Retina (tissue), 1 donor: ENCODE results near the gene NFKB2.

Experiments
- DNase-seq: peaks from one replicate; pipeline ENCODE4 v3.0.0-alpha.2; 2016

The NFKB2 gene

DNA sequence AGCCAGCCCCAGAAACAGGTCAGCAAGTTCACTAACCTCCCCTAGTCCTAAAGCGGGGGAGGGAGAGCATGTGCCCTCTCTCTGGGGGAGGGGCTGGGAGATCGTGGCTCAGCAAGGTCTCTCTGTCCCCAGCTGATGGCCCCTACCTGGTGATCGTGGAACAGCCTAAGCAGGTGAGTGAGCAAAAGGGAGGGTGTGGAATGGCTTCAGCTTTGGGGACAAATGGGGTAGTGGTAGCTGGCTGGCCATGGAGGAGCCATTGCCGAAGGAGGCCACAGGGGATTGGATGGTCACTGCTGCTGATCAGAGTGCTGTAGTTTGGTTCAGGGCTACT lies 779 bp downstream of the NFKB2 start:
- no peak for DNase-seq

DNA sequence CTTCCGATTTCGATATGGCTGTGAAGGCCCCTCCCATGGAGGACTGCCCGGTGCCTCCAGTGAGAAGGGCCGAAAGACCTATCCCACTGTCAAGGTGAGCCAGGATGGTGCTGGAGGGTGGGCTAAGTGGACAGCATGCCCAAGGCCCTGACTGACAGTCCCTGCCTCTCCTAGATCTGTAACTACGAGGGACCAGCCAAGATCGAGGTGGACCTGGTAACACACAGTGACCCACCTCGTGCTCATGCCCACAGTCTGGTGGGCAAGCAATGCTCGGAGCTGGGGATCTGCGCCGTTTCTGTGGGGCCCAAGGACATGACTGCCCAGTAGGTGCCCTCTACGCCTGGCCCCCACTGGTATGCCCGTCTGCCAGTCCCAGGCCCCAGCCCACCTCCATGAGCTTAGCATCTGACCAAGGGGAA lies 1.2 kb downstream of the NFKB2 start:
- DNase-seq = no peak

DNA sequence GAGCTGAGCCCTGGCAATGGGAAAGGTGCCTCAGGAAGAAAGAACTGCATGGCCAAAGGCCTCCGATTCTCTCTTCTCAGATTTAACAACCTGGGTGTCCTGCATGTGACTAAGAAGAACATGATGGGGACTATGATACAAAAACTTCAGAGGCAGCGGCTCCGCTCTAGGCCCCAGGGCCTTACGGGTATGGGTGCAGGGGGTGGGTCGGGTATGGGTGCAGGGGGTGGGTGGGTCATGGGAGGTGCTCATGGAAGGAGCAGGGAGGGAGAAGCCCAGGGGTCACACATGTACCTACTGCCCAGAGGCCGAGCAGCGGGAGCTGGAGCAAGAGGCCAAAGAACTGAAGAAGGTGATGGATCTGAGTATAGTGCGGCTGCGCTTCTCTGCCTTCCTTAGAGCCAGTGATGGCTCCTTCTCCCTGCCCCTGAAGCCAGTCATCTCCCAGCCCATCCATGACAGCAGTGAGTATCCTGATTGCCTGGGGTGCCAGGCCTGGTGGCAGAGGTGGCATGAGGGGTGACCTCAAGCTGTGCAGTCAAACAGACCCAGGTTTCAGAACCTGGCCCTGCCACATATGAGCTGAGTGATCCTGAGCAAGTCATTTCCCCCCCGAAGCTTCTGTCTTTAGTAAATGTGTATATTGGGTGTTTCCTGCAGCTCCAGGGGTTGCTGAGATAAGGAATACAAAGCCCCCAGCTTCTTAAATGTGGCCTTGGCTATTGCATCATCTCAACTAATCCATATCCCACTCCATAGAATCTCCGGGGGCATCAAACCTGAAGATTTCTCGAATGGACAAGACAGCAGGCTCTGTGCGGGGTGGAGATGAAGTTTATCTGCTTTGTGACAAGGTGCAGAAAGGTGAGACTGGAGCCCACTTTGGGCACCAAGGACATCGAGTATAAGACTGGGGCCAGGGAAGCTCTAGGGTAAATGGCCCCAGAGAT lies 2.0 kb downstream of the NFKB2 start:
- DNase-seq = no peak

DNA sequence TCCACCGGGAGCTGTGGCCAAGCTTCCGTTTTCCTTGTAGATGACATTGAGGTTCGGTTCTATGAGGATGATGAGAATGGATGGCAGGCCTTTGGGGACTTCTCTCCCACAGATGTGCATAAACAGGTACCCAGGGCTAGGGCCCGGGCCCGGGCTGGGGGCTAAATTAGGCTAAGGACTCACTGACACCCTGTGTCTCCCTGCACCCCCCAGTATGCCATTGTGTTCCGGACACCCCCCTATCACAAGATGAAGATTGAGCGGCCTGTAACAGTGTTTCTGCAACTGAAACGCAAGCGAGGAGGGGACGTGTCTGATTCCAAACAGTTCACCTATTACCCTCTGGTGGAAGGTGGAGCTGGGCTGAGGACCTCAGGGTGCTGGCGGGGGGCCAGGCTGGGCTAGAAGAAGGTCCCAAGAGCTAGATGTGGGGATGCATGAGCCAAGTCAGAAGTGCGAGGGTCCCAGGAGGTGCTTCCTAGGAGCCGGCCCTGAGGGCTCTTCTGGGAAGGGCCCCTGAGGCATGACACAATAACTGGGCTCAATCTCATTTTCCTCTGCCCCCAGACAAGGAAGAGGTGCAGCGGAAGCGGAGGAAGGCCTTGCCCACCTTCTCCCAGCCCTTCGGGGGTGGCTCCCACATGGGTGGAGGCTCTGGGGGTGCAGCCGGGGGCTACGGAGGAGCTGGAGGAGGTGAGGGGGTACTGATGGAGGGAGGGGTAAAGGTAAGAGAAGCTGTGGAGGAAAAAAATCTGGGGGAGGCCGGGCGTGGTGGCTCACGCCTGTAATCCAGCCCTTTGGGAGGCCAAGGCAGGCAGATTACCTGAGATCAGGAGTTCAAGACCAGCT lies 2.9 kb downstream of the NFKB2 start:
- DNase-seq = no peak

DNA sequence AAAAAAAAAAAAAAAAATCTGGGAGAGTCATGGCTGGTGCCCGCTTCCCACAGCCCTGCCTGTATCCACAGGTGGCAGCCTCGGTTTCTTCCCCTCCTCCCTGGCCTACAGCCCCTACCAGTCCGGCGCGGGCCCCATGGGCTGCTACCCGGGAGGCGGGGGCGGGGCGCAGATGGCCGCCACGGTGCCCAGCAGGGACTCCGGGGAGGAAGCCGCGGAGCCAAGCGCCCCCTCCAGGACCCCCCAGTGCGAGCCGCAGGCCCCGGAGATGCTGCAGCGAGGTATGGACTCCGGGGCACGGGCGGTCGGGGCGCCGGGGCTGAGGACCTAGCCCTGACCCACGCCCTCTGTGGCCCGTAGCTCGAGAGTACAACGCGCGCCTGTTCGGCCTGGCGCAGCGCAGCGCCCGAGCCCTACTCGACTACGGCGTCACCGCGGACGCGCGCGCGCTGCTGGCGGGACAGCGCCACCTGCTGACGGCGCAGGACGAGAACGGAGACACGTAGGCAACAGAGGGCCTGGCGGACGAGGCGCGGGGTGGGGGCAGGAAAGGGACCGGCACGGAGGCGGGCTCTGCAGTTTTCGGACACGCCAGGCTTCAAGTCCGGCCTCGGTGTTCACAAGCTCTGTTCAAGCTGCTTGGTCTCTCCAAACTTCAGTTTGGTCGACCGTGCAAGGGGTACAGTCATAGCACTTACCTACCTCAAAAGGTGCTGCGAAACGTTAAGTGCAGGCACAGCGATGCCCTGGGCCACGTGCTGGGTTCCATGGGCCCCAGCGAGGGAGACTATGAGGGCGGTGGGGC lies 3.9 kb downstream of the NFKB2 start:
- peak; percentile 93 for DNase-seq

DNA sequence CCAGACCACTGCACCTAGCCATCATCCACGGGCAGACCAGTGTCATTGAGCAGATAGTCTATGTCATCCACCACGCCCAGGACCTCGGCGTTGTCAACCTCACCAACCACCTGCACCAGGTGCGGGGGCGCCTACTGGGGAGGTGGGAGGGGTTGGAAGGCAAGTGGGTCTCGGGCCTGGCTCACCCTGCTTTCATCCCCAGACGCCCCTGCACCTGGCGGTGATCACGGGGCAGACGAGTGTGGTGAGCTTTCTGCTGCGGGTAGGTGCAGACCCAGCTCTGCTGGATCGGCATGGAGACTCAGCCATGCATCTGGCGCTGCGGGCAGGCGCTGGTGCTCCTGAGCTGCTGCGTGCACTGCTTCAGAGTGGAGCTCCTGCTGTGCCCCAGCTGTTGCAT lies 4.6 kb downstream of the NFKB2 start:
- no peak for DNase-seq

DNA sequence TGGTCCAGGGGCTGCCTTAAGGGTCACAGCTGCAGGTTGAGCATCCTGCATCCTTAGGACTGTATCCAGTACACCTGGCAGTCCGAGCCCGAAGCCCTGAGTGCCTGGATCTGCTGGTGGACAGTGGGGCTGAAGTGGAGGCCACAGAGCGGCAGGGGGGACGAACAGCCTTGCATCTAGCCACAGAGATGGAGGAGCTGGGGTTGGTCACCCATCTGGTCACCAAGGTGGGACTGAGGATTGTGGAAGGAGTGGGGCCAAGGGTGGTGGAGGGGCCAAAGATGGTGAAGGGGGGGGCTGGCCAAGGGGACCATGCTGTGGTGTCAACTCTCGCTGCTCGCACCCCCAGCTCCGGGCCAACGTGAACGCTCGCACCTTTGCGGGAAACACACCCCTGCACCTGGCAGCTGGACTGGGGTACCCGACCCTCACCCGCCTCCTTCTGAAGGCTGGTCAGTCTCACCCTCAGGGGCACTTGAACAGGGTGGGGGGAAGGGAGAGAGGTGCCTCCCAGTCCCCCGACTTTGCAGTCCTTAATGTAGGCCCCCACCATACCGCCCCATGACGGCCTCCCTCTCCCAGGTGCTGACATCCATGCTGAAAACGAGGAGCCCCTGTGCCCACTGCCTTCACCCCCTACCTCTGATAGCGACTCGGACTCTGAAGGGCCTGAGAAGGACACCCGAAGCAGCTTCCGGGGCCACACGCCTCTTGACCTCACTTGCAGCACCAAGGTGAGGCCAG lies 5.3 kb downstream of the NFKB2 start:
- DNase-seq = no peak

DNA sequence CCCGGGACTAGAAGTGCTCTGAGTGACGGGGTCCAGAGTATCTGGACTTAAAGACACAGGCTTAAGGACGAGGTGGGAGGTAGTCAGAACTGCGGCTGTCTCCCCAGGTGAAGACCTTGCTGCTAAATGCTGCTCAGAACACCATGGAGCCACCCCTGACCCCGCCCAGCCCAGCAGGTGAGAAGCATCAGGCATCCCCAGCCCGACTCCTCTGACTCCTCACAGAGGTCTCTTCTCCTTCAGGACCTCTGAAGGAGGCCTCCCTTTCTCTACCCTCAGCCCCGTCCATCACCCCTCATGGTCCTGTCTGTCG lies 5.8 kb downstream of the NFKB2 start:
- no peak for DNase-seq

DNA sequence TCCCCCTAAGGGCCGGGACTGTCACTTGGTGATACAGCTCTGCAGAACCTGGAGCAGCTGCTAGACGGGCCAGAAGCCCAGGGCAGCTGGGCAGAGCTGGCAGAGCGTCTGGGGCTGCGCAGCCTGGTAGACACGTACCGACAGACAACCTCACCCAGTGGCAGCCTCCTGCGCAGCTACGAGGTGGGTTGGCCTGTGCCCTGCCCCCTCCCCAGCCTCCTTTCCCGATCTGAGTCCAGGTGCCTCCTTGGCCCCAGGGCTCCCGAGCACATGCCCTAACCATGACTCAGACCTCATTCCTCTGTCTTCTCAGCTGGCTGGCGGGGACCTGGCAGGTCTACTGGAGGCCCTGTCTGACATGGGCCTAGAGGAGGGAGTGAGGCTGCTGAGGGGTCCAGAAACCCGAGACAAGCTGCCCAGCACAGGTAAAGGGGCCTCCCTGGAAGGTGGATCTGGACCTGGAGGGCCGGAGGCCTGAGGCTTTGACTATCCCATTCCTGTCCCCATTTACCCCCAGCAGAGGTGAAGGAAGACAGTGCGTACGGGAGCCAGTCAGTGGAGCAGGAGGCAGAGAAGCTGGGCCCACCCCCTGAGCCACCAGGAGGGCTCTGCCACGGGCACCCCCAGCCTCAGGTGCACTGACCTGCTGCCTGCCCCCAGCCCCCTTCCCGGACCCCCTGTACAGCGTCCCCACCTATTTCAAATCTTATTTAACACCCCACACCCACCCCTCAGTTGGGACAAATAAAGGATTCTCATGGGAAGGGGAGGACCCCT lies 6.4 kb downstream of the NFKB2 start:
- DNase-seq = no peak

DNA sequence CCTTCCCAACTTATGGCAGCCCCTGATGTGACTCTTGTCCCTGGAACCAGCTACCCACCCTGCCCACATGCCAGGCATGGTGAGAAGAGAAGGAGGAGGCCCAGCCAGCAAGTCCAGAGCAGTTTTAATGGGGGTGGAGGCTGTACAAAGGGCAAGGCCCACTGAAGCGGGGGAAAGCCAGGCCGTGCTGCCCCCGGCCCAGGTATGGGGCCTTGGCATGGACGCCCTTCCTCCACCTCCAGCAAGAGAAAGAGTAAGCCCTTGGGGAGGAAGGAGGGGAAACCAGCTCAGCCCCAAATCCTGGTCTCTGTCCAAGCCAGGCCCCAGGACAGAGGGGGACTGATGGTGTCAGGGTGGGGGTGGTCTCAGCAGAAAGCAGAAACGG lies 7.0 kb downstream of the NFKB2 start:
- no peak for DNase-seq

DNA sequence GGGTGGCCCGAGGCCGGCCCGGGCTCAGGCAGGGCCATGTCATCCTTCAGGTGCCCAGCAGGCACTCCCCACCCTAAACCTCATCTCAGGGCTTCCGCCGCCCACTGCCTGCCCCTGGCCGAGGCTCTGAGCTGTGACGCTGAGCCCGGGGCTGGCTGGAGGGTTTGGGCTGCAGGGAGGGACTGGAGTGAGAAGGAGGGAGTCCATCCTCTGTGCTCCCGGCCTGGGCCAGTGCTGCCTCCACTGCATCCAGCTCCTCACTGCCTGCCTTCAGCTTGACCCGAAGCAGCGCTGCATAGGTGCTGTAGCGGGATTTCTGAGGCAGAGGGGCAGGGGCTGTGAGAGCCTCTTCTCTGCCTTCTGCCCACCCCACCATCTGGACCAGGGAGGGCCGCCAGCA lies 7.6 kb downstream of the NFKB2 start:
- no peak for DNase-seq

DNA sequence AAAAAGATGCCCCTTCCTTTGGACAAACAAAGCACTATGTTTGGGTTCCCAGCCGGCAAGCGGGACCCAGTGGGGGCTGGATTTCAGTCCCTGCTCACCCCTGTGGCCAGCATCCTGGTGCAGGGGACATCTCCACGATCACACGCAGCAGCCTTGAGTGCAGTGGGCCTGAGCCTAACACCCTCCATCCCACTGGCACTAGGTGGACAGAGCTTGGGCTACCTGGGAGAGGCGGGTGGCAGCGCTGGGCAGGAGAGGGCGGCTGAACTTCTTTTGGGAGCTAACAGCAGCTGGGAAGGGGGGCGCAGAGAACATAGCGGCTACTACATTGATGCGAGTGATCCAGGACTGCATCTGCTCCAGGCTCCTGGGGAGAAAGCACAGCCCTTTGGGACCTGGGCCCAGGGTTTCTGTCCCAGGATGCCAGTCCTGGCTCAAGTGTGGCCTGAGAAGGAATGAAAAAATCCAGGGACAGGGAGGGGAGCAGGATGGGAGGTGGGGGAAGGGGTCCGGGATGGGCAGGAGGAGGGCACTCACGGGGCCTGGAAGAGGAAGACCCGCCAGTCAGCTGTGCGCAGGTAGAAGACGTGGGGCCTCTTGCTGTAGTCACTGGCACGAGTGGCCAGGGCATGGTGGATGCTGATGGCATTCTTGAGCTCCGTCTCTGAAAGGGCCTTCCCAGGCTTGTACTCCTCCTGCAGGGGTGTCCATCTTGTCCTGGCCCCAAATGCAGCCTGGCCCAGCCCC lies 9.0 kb downstream of the NFKB2 start:
- no peak for DNase-seq

DNA sequence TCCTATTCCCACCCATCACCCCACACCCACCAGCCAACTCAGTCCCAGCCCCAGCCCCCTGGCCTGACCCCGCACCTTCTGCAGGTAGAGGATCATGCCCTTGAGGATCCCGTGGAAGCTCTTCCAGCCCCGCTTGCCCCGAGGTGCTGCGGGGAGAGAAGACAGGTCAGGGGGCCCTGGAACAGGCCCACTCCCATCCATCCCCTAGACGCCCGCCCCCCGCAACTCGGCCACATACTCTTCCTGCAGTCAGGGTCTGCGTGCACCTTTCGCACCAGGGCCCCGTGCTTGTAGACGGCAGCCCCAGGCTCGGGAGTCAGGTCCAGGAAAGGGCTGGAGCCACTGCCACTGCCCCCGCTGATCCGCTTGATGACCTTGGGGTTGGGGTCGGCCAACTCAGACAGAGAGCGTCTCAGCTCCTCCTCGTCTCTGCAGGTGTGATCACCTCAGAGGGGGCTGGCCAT lies 9.6 kb downstream of the NFKB2 start:
- no peak for DNase-seq

DNA sequence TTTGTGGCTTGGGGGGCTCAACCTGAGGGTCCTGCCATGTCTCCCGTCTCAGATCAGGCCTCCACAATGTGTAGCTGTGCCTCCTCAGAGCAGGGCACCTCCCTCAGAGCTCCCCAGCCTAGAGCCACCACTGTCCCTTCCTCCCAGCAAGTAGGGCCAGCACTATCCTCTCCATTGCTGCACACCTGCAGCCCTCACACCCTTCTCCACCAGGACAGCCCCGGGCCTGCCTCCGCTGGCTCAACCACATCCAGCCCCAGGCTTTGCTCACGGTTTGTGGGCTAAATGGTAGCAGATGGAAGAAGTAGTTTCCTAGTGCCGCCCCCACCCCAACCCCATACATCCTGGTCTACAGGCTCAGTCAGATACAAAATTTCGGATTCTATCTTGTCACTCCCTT lies 10.1 kb downstream of the NFKB2 start:
- DNase-seq = no peak

DNA sequence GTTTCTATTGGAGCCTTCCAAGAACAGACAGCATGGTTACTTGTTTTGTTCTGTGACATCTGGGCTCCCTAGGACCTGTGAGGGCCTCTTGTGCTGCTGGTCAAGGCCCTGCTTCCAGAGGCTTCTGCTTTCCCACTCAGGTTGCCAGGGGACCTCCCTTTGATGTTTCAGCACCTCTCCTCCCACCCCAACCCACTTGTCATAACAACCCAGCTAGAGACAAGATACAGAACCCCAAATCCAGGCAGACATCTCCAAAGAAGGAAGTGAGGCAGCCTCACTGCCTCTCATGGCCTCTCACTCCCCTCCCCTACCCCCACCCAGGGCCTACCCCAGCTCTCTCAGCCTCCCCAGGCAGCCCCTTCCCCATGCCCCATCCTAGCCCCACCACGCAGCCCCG lies 11.3 kb downstream of the NFKB2 start:
- no peak for DNase-seq

DNA sequence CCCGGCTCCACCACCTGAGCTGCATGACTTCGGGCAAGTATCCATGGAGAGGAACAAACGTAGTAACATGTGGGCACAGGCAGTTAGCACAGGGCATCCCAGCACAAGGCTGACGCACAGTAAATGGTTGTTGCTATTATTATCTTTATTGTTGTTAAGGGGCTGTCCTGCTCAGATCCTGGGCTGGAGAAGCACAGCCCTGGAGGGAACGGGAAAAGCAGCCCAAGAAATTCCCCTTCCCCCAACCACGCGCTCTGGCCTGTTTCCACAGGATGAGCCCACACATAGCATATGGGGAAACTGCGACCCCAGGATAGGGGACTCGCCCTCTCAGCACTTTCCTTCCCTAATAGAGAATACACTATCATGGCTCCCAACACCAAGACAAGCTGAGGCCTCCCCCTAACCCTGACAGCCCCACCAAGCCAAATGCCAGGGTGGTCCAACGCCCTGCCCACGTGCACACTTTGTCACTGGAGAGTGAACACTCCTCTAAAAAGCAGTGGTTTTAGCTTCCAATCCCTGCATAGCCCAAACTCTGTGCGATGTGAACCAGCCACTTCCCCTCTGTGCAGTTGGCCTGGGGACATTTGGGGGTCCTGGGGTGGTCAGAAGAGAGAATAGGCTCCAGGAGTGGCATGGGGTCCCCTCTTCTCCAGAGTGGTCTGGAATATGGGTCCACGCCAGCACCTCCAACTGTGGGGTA lies 12.1 kb downstream of the NFKB2 start:
- DNase-seq = no peak

DNA sequence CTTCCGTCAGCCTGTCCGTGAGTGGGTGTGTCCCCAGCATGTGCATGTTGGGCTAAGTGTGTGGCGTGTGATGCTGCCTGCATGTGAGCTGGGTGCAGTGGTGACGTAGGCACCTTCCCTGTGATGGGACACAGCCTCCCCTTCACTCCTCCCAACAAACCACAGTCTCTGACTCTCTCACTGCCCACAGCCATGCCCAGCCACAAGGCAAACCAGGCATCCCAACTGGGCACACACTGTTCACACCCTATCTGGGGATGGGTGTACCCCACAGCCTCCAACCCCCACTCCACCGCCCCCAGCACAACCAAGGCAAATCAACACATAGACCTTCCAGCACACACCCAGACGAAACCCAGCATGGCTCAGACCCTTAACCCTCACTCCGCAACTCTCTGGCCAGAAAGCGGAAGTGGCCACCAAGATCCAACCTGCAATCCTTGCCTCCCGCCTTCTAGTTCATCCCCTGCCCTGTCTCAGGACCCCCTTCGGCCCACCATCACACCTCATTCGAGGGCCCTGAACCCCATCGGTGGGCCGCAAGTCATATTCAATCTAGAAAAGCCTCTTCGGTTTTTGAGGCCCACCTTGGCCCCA lies 12.7 kb downstream of the NFKB2 start:
- no peak for DNase-seq

DNA sequence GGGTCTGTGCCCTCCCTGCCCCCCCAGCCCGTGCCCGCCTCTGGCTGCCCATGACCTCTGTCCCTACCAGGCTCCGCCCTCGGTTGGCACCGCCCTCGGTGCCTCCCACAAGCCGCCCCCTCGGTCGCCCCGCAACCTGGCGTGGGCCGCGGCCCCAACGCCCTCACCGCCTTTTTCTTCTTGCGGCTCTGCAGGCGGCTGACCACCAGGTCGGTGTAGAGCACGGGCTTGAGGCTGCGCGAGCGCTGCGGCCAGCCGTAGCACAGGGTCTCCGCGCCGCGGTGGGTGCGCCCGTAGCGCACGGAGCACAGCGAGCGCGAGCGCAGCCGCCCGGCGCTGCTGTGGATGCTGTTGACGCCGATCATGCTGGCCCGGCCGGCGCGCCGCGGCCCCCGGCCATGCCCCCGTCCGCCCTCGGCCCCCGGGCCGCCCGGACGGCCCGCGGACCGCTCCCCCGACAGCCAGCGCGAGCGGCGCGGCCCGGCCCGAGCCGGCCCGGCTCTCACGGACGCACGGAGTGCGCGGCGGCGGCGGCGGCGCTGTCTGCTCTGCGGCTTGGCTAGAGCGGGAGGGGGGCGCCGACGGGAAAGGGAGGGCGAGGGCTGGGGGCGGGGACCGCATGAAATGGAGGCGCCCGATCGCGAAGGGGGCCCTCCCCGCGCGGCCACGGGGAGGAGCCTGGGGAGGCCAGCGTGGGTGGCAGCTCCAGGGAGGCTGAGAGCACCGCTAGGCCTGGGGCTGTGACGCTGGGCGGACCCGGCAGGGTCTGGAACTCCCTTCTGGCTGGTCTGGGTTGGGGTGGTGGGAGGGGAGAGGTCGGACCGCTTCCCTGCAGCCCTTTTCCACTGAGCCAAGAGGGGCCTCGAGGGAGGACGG lies 13.5 kb downstream of the NFKB2 start:
- DNase-seq = peak; percentile 80
